H1 (cell line): ENCODE measurements around the gene EEF1A2. TPM values are rescaled to one million over a fixed set of nuclear protein-coding genes. Genes with fewer than 3 reads are reported as not detected.

ENCODE experiments used
- ATF2 ChIP-seq: IDR thresholded peaks from 2 replicates; pipeline ENCODE4 v1.6.1; 2012; ENCODE audit warnings: low read length, inconsistent platforms
- CHD7 ChIP-seq: fragments of 300-600 bp; sonication (generic); IDR thresholded peaks from 2 replicates; pipeline ENCODE4 v1.7.1; 2012; ENCODE audit warnings: low read length, moderate library complexity, mild to moderate bottlenecking, inconsistent platforms; ENCODE audit not compliant: insufficient replicate concordance
- CREB1 ChIP-seq: IDR thresholded peaks from 2 replicates; pipeline ENCODE4 v1.6.1; 2012; ENCODE audit warnings: inconsistent platforms
- EP300 ChIP-seq, 2 experiments: IDR thresholded peaks; 1 replicate in 1 of 2; 2 replicates in 1 of 2; pipeline ENCODE4 v1.6.1; 2011 to 2012; ENCODE audit warnings: low read depth in 2 of 2, low read length in 2 of 2, mild to moderate bottlenecking in 2 of 2, borderline replicate concordance in 1 of 2, inconsistent platforms in 1 of 2, moderate library complexity in 1 of 2
- JUND ChIP-seq: IDR thresholded peaks from 2 replicates; pipeline ENCODE4 v1.6.1; 2011; ENCODE audit warnings: mild to moderate bottlenecking, improper control_type of control experiment, low read length
- KDM4A ChIP-seq: IDR thresholded peaks from one replicate; pipeline ENCODE4 v1.7.1; 2012; ENCODE audit warnings: low read depth, mild to moderate bottlenecking, moderate library complexity, low read length, inconsistent platforms; ENCODE audit not compliant: severe bottlenecking
- POLR2A ChIP-seq, 2 experiments: IDR thresholded peaks; 1 replicate in 1 of 2; 2 replicates in 1 of 2; pipeline ENCODE4 v1.6.1; 2011; ENCODE audit warnings: low read depth in 2 of 2, low read length in 2 of 2, mild to moderate bottlenecking in 2 of 2; ENCODE audit errors: control extremely low read depth in 1 of 2
- SRF ChIP-seq: IDR thresholded peaks from 2 replicates; pipeline ENCODE4 v1.6.1; 2011; ENCODE audit warnings: mild to moderate bottlenecking, low read depth, low read length, moderate library complexity
- polyA plus RNA-seq, 7 experiments: library from polyadenylated mRNA; depleted of rRNA in 3 of 7; stranded (reverse) in 5 of 7; unstranded in 2 of 7; fragments of >200 nt in 5 of 7; fragments of 200-250 nt in 2 of 7; gene quantifications; 1 replicate in 5 of 7; 2 replicates in 1 of 7; 4 replicates in 1 of 7; pipeline versions ENCODE4 v1.2.1 to v1.2.3, GENCODE V29; 2011 to 2013; ENCODE audit warnings: missing spikeins in 2 of 7, mixed read lengths in 2 of 7
- total RNA-seq: library from RNA; stranded (reverse); fragmentation: NEBNext Ultra II Directional; extraction: Animal tissue kit (Norgen Biotek cat#: 25700); gene quantifications from 2 replicates; pipeline ENCODE4 v1.2.1, GENCODE V29; 2021

Gene EEF1A2
- total and polyA plus RNA-seq, 2 of the 8 experiments (the other 6 are each of a cell fraction or from before 2014, with no cell fraction given), result 7.4 to 25.8 TPM

GRCh38 chr20:63501818-63502670 is 3.2 kb upstream of the EEF1A2 start (continued):
- TF ChIP-seq CHD7 (no peak), ATF2 (peak; percentile 98; the same call in 1 of the 2 replicates), SRF (no peak), EP300 (IDR thresholded peaks at IDR 0.05; ENCODE audit: borderline replicate concordance in 1 of 2, low read depth in 2 of 2, low read length in 2 of 2) (no peak), CREB1 (peak; percentile 67), JUND (peak; percentile 88), KDM4A (no peak), POLR2A (IDR thresholded peaks at IDR 0.05; ENCODE audit: control extremely low read depth in 1 of 2, low read depth in 2 of 2, low read length in 2 of 2) (no peak)
